T-helper 2 cell (primary cell): ENCODE results near the gene HOXA5.

Experiments
- DNase-seq, 5 experiments: peaks; one replicate each; pipeline versions ENCODE4 v3.0.0 to v3.0.0-alpha.2; 2012 to 2022

HOXA5 gene

DNA sequence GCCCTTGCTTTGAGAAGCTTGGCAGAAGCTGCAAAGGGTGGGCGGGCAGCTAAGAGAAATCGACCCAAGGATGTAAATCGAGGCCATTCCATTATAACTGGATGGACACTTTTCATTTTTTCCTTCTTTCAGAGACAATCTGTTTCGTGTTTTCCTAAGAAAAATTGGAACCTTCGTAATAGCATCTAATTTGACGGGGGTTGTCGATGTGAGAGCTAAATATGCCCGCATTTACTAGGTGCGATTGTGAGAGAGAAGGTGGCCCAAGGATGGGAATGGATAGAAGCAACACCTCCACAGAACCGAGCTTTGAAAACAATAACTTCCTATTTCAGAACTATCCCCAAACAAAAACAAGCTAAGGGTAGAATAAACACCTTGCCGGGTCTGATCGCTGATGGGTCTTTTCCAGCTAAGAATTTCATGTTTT lies 12.1 kb downstream of the HOXA5 start:
- DNase-seq, result no peak

- DNase-seq, result peak; percentile 48 to 86 (median 57)
Observed at GRCh38 chr7:27130540-27131389, 12.7 kb downstream of the HOXA5 start, which contains the start of gene HOXA4. TSS of gene HOXA4 (minus strand) at chr7:27130757. CDS start at chr7:27130733, 24 bp downstream.

- DNase-seq, result no peak
Observed at GRCh38 chr7:27129729-27130539, 13.5 kb downstream of the HOXA5 start.

- no peak for DNase-seq
Observed at GRCh38 chr7:27128776-27129728, 14.4 kb downstream of the HOXA5 start.

DNA sequence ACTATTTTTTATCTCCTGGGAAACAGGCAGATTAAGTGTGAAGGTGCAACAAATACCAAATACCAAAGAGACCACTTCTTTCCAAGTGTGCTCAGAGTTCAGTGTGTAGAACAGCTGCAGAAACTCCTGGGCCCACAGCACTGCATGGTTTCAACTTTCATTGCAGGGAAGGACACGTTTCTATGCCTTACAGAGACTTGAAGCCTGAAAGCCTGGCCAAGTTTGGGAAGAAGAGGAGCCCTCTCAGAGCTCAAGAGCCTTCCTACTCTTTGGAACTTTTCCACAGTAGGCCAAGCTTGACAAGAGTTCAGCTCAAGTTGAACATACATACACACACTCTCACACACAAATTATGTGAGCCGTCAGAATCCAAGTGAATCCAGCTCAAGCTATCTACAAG lies 15.4 kb downstream of the HOXA5 start:
- DNase-seq, result no peak

GRCh38 chr7:27126596-27127327 lies 16.7 kb downstream of the HOXA5 start:
- no peak for DNase-seq

- DNase-seq, result no peak
Observed at GRCh38 chr7:27125986-27126394, 17.5 kb downstream of the HOXA5 start.

- DNase-seq, result no peak
Observed at GRCh38 chr7:27124902-27125689, 18.4 kb downstream of the HOXA5 start.

DNA sequence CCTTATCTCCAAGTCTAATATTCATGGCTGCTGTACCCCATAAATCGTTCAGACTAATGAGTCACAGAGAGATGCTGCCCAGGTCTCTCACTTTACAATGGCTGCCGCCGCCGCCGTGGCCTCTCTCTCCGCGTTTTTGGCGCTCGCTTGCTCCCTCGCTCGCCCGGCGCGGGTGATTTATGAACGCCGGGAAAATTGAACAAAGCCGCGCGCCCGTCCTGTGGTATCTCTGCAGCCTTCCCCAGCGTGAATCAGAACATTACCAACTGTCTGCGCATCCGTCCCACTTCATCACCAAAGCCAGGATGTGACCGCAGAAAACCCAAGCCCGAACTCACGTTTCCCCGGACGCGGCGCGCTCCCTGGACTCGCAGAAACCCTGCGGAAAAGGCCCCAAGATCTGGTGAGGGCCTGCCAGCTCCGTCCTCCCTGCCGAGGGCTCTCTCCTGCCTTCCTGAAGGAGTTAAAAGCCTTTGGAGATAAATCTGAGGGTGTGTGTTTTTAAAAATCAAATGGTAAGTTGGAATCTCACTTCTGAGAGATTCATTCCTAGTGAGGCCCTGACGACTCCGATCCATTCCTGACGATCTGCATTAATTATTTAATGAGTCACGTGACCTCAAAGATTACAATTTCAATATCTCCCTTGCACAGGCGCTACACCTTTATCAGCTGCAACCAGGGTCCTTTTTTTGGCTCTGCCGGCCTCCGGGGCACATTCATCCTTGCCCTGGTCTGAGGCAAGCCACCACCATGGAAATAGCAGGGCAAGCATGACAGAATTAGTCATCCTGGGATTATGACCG lies 19.2 kb downstream of the HOXA5 start:
- no peak for DNase-seq

DNA sequence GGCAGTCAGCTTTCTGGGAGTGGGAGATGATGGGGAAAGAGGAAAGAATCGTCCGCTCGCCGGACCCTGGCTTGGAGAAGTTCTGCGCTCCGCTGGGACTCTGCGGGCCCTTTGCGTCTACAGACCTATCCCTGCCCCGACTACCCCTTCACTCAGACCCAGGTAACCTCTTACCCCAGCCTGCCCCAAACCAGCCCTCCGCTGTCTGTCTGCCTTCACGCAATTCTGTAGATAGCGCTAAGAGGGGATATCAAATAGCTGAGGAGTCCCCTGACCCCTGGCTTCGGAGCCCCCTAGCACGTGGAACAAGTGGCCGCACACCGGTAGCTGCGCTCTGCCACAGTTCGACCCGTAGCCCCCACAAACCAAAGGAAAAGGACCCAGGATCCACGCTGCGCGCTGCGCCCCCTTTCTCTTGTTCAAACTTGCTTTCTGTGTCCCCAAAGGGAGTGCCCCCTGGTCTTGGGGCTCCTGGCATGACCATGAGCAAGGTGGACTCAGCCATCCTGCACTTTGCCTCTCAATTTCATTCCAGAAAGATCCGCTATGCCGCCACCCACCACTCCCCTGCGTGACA lies 19.9 kb downstream of the HOXA5 start:
- DNase-seq, result no peak

GRCh38 chr7:27123007-27123476 lies 20.4 kb downstream of the HOXA5 start:
- DNase-seq, result no peak

- DNase-seq, result no peak
Observed at GRCh38 chr7:27122077-27122910, 21.2 kb downstream of the HOXA5 start.

- no peak for DNase-seq
Observed at GRCh38 chr7:27121684-27122076, 21.8 kb downstream of the HOXA5 start.

- no peak for DNase-seq
Observed at GRCh38 chr7:27119412-27119911, 24.0 kb downstream of the HOXA5 start.

DNA sequence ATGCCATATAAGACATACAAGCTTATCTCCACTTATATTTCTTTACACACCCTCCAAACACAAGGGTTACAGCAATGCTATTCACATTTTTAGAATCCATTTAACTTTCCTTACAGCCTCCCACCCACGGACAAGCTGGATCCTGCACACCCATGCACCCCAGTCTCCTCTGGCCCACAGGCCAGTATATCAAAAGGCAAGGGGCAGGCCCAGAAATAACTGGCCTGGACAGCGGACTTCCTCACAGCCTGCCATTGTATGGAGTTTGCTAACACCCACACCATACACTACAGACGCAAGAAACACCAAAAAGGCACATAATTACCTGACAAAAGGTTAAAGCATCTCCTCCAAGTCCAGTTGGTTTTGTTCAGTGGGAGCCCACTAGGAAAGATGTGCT lies 24.9 kb downstream of the HOXA5 start:
- DNase-seq, result no peak

DNA sequence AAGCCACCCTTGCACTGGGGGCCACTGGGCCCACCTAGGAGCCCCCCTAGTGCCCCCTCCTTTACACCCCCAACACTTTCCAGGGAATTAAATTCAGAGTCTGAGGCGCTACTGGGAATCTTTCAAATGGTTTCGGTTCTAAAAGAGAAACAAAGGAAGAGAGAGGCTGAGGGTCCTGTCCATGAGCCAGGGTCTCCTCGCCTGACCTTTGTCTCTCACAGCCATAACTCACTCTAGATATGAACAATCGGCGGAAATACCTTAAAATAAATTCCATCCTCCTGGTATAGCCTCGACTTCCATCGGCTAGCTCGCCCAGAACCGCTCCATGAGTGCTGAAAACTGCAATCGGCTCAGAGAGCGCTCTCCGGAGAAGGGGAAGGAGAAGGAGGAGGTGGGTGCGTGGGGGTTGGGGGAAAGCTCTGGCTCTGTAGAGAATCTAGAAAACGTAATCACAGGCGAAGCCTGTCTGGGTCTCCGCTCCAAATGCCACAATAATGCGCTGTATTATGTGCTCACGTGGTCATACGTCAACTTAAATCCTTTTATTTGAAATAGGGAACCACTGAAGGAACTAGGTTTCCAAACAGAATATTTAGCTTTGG lies 25.5 kb downstream of the HOXA5 start:
- no peak for DNase-seq

DNA sequence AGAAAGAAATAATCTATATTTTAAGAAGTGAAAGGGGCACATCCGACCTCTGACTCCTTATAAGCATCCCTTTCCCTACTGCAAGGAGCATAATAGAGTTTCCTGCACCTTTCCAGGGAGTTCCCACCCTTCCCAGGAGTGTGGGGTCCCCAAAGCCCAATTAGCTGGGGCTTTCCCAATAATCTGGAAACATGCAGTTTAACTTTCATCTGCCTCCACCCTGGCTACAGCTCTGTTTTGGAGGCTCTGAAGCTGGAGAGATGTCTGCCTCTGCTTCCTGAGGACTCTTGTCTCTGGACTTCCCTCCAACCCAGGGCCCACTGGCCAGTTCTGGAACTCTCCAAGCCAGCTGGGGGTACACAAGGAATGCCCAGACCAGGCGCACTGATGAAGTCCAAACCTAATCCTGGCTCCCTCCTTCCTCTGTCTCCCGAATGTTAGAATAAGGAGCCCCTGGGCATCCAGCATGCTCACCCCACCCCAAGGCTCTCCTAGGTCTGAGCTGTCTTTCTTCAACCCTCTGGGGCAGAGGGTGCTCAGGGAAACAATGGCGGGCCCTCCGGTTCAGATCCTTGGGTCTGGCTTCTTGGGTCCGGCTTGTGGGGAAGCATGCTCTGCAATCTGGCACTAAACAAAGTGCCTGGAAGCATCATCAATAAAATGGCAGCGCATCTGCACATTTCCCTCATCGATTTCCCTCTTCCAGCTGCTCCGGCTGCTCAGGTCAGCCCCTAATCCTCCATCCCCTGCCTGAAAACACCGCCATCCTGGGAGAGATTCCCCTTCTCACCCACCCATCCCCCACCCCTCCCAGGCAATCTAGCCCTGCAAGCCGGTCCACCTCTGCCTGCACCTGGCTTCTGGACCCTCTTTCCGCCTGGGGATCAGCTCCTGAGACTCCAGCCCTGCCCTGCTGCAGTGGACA lies 26.3 kb downstream of the HOXA5 start:
- DNase-seq, result no peak
